GM19351 (cell line): ENCODE data around the gene ANAPC16.
"Not testable (repeated sequence)": the region's sequence is repeated elsewhere in the genome, so short reads cannot be mapped to it uniquely, and the experiment has no call there.

Source experiments
- ATAC-seq: cut with Tn5 transposase; IDR thresholded peaks from one replicate; pipeline ENCODE4 v1.9.1; 2021; ENCODE audit warnings: mild to moderate bottlenecking, moderate library complexity; ENCODE audit not compliant: unreplicated experiment

Gene ANAPC16

GRCh38 chr10:72277340-72277995 lies 61.7 kb downstream of the ANAPC16 start:
- ATAC-seq, result no peak

GRCh38 chr10:72277996-72278667 lies 62.3 kb downstream of the ANAPC16 start:
- no peak for ATAC-seq

- no peak for ATAC-seq
Observed at GRCh38 chr10:72278668-72279393, 63.0 kb downstream of the ANAPC16 start.

GRCh38 chr10:72279587-72279986 lies 63.8 kb downstream of the ANAPC16 start:
- ATAC-seq, result not testable (repeated sequence)

GRCh38 chr10:72283131-72283530 lies 67.3 kb downstream of the ANAPC16 start:
- no peak for ATAC-seq
